ENCODE measurements around the gene MLLT3.

MLLT3 gene

DNA sequence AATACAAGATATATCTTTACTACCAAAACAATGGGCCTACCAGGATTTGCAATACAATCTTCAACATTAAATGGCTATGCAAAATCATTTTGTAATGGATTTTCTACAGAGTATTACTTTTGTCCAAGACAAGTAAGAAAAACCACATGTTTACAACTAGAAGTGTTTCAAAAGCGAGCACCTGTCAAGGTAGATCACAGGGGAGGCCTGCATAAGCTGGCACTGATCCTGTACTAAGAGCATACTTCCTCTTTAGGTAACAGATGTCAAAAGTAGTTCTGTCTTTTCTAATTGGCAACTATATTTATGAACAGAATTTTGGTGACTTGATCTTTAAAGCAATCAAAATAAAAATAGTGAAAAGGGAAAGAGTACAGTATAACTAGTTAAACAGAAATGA is 249.0 kb downstream of the MLLT3 start:
- no peak for FAIRE-seq

DNA sequence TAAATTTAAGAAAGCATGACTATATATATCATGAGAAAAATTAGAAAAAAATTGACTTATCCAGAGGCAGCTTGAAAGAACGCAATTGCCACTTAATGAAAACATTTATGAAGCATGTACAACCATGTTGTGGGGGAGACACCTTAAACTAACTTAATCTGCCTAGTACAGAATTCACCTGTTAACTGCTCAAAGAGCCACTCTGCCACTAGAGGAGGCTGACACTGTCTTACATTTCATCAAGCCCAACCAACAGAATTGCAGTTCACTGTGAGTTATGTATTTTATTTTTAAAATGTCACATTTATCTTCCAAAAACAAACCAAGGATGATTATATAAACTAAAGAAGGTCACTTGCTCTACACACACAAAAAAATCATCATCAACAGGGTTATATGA is 252.9 kb downstream of the MLLT3 start:
- FAIRE-seq = no peak

- FAIRE-seq = no peak
Measured at GRCh38 chr9:20367855-20368254, 254.4 kb downstream of the MLLT3 start.

DNA sequence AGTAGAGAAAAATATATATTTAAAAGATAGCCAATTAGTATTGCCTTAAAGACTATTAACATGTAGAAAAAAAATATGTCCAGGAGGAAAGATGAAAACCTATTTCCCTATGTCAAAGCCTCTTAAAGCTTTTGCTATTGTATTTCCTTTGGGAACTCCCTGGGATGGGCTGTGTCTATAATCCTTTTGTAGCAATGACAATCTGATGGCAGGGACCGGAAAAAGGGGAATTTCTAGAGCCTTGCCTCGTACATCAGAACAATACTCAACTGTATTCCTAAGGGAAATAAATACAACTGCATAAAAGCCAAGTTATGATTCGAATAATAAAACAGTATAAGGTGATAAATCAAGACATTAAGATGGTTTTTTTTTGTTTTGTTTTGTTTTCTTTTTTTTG is 257.3 kb downstream of the MLLT3 start:
- FAIRE-seq = peak; percentile 61

DNA sequence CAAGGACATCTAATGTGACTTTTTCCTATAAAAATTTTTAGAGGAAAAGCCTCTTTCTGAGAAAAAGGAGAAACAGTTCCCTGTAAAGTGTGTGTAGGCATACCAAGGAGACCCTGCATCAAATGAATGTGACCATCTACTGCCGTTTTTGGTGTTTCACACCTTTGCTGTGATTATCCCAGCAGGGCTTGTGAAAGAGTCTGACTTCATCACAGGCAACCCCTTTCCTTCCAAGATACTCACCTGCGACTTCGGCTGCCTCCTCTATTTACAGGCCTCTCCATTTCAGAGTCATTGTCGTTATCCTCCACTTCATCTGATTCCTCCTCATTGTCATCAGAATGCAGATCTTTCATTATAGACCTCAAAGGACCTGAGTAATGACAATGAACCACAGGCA is 259.1 kb downstream of the MLLT3 start:
- no peak for FAIRE-seq

DNA sequence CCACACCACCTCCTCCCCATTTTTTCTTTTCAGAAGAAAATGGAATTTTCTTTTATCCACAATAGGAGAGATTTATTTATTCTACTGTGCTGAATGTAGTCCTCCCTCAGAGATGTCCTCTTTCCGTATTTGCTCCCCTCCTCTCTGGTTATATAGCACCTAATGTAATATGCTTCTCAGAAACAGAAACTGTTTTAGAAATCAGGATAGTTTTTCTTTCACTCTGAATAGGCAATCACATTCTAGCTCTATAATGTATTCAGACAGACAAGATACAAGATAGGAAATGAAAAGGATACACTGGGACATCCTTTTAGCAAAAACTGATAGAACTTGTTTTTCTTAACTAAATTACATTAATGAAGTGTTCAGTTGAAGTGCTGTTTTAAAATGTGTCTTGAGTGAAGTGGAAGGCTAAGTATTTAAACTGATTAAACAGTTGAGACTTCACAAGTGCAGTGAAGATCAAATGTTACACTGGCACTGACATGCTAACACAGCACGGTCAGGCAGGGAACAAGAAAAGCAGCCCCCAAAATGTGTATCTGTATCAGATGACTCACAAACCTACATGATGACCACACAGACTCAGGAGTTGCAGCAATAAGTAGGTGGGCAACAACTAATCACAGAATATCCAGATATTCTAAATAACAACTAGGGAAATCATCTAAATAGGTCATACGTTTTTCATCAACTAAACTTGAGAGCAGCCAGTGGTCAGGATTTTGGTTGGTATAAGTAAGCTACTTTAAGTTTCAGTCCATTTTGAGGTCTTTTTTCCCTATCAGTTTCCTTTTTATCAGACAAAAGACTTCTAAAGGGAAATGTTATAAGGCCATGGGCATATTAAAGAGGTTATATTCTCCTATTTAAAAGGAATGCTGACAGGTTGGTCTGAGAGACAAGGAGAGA is 260.4 kb downstream of the MLLT3 start:
- FAIRE-seq = no peak

DNA sequence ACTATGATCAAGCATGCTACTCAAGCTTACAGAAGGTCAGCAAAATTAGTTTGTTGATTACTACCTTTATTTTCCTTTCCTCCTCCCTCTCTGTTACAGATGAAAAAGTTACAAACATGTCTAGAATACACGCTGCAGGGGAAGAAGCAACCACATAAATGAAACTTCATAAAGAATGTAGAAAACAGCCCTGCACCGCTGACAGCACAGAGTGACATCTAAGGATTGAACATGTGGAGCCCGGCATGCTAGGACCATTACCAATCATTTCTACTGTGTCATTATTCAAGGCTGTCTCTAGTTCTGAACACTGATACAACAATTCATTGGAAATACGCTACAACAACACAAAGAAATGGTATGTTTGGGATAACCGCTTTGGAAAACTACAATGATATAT is 261.1 kb downstream of the MLLT3 start:
- FAIRE-seq = no peak

DNA sequence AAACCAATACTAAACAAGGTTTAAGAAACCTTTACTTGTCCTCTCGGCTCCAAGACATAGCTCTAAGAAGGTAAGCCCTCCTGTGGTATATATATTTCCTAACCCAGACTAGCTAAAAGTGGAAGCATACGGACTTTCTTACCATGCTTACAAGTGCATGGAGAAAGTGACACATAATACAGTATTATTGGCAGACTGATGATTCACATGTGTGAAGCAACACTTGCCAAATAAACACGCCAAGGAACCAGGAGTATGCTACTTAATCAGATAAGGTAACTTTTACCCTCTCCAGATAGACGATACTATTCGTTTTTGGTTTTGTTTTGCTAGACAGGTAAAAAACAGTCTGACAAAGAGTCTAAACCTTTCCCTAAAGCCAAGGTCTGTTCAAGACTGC is 264.1 kb downstream of the MLLT3 start:
- FAIRE-seq = no peak

DNA sequence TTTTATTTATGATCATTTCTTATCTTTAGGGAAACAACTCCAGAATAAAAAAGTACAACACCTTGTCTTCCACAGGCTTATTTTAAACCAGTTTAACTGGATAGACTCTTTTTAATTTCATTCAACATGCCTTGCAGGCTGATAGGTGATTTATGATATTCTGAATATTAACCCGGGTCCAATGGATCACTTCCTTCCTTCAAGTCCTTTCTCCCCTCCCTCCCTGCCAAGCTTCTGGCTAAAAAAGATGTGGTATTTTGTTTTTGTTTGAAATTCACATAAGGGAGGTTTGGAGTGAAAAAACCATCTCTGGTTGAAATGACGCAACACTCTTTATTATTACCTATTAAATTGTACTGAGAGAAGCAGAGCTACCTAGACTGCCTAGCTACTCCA is 265.3 kb downstream of the MLLT3 start:
- no peak for FAIRE-seq

- no peak for FAIRE-seq
Measured at GRCh38 chr9:20356403-20357036, 265.8 kb downstream of the MLLT3 start.

GRCh38 chr9:20355022-20355421 is 267.3 kb downstream of the MLLT3 start:
- no peak for FAIRE-seq

DNA sequence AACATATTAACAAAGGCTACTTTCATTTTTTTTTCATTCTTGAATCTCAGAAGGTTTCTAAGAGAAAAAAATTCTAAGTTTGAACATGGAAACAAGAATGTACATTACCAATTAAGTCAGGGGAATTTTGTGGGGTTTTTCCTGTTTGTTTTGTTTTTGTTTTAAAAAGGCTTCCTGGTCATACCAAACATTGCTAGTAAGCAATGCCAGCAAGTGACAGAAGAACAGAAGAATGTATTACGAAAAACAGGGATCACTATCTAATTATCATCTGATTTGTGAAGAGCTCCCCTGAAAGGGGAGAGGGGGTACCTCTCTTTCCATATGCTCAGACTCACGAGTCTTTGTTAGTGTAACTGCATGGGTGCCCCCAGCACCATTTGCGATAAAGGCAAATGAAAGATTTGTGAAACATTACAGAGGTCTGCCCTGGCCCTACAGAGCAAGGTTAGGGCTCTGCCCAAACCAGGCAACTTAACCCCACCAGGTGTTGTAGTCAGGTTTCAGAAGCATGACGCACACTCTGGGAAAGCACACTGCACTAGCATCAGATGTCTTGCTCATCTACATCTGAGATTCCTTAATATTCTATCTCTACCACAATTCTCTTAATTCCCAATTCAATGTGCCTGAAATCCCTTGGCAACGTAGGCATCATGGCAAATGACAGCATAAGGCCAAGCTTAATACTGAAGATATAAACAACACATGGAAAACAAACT is 268.2 kb downstream of the MLLT3 start:
- FAIRE-seq = no peak

GRCh38 chr9:20353524-20353923 is 268.8 kb downstream of the MLLT3 start:
- FAIRE-seq = no peak

DNA sequence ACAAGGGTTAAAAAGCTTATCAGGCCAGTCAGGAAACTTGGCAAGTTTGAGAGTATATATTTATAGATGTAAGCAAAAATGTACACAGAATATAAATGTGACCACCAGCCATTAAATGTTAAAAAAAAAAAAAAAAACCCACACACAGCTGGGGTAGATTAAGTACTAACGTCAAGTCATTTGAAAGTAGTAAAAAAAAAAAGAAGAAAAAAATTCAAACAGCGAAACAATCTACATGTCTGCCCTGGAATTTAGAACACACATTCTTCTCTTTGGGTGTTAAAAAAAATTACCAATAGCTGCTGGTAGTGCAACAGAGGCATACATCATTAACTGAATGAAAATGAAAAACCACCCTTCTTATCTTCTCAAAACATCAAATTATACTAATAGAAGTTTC is 269.7 kb downstream of the MLLT3 start:
- FAIRE-seq = no peak

GRCh38 chr9:20351715-20352114 is 270.6 kb downstream of the MLLT3 start:
- no peak for FAIRE-seq

GRCh38 chr9:20349568-20349967 is 272.7 kb downstream of the MLLT3 start:
- FAIRE-seq = no peak

DNA sequence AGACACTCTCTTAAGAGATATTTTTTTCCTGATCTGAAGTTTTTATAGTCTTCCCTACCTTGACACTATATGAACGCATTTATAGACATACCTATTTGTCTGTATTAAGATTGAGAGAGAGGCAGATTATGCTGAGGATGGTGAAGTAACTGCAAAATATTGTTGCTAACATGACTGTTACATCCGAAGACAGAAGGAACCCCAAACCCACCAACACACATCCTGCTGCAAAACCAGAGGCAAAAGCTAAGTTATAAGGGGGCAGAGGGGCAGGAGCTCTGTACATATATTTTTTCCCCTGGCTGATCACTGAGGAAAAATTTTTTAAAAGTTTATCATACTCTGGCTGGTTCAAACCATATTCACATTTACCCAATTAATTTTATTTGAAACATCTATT is 279.0 kb downstream of the MLLT3 start:
- FAIRE-seq = no peak

- FAIRE-seq = no peak
Measured at GRCh38 chr9:20340511-20340861, 281.8 kb downstream of the MLLT3 start.

DNA sequence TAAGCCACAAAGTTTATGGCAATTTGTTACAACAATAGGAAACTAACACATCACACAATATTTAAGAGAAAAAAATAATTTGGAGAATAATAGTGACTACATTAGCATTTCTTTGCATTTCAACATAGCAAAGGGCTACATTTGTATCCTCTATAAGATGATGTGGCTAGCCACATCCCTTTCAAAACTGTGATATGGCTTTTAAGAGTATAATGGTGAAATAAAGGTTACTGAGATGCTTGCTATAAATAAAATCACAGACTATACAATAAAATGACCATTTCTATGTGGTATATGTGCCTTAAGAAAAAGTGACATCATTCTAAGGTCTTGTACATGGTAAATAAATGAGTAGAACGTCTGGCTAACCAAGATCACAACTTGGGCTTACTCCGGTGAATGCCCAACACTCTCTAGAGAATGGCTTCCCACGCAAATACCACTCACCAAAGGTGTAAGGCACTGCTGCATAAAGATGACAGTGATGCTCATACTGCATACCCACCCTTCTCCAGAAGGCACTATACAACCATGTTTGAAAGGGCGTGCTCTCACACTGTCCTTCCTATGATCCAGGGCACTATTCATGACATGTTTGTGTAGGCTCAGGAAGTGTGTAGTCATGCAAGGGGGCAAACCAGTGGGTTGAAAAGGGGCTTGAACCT is 286.5 kb downstream of the MLLT3 start:
- no peak for FAIRE-seq

DNA sequence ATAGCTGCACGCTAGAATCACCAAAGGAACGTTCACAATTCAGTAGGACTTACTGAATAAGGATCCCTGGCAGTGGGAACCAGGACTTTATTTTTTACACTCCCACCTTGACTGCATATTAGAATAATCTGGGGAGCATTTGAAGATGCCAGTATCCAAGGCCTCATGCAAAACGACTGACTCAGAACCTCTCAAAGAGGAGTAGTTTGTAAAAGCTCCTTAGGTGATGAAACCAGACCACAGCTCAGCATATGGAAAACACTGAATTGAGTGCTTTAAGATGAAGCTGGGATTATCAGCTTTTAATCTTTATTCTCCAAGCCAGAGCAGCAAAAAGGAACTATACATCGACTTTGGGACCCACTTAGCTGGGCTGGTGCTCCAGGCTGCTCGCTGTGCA is 288.3 kb downstream of the MLLT3 start:
- FAIRE-seq = no peak

DNA sequence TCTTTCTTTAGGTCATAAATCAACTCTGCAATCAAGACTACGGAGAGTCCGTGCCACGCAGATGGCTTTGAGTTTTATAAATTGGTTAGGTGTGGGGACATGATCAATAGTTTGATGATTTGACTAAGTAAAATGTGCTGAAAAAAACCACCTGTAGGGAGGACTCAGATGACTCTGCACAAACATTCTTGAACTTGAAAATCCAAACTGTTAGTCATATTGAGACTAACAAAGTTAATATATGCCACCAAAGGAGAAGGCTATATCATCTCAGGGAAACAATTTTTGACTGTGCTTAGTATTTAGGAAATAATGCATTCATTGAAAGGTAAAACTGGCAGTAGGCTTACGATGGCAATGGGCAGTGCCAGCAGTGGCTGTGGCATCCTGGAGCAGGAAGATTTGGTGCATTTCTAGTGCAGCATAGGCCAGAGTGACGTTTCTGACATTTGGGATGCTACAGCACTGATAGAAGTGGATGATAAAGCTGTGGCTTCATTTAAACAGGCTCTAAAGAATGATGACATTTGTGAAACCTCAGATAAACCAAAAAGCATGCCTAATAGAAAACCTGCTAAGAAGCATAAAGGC is 291.1 kb downstream of the MLLT3 start:
- FAIRE-seq = no peak

DNA sequence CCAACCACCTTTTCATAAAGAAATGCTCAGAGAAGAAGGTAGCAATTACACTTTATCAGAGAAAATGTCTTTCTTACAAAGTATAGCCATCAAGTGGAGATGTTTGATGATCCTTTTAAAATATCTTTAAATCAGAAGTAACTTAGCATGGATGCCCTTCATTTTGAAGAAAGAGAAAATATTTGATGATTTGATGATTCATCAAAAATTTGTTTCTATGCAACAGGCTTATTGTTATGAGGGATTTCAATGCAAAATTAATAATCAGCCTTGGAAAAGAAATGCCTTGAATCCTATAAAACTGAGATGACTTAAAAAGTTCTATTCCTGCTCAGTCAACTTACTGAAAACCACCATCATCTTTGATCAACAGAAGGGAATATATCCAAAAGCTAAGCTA is 291.6 kb downstream of the MLLT3 start:
- no peak for FAIRE-seq

GRCh38 chr9:20326516-20326915 is 295.8 kb downstream of the MLLT3 start:
- FAIRE-seq = no peak
